ENCODE results near the gene NXF1.

NXF1 gene

GRCh38 chr11:62777389-62777788 is 27.9 kb downstream of the NXF1 start:
- peaks cover 3% of the 10 kb centered on the region for H3K4me1 ChIP-seq (ENCODE audit: insufficient read depth, low read length, severe bottlenecking)
- no peak overlapping the region for H3K27ac ChIP-seq (ENCODE audit: low read depth, low read length, poor library complexity, severe bottlenecking)
- no peak overlapping the region for H3K4me2 ChIP-seq (ENCODE audit: low read length)
- no peaks in the 10 kb centered on the region for H3K9me2 ChIP-seq (ENCODE audit: low read depth, low read length)
- no peaks in the 10 kb centered on the region for H3K9me3 ChIP-seq (ENCODE audit: low read length)
- H3K4me3 ChIP-seq (ENCODE audit: low read depth, low read length, poor library complexity, severe bottlenecking), result no peak overlapping the region
- H2AFZ ChIP-seq (ENCODE audit: low read length), result no peak overlapping the region
- no peaks in the 10 kb centered on the region for H4K20me1 ChIP-seq (ENCODE audit: insufficient read depth, low read length)
- peaks cover 22% of the 10 kb centered on the region; the same call in 1 of the 2 replicates for H3K36me3 ChIP-seq (ENCODE audit: insufficient read depth, low read length)
- H3F3A ChIP-seq (ENCODE audit: insufficient read depth, low read length), result no peaks in the 10 kb centered on the region
- no peaks in the 10 kb centered on the region for H3K27me3 ChIP-seq (ENCODE audit: insufficient read depth, low read length)
- TF ChIP-seq, protein P1, sequence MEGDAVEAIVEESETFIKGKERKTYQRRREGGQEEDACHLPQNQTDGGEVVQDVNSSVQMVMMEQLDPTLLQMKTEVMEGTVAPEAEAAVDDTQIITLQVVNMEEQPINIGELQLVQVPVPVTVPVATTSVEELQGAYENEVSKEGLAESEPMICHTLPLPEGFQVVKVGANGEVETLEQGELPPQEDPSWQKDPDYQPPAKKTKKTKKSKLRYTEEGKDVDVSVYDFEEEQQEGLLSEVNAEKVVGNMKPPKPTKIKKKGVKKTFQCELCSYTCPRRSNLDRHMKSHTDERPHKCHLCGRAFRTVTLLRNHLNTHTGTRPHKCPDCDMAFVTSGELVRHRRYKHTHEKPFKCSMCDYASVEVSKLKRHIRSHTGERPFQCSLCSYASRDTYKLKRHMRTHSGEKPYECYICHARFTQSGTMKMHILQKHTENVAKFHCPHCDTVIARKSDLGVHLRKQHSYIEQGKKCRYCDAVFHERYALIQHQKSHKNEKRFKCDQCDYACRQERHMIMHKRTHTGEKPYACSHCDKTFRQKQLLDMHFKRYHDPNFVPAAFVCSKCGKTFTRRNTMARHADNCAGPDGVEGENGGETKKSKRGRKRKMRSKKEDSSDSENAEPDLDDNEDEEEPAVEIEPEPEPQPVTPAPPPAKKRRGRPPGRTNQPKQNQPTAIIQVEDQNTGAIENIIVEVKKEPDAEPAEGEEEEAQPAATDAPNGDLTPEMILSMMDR (IDR thresholded peaks at IDR 0.05; ENCODE audit: low read length), result no peak
- no peak for TF ChIP-seq EZH2 (IDR thresholded peaks at IDR 0.05; ENCODE audit: borderline replicate concordance, low read length)
- no peak overlapping the region for H3K9ac ChIP-seq (ENCODE audit: low read length)
- no peaks in the 10 kb centered on the region for H3K79me2 ChIP-seq (ENCODE audit: insufficient read depth, low read length)

DNA sequence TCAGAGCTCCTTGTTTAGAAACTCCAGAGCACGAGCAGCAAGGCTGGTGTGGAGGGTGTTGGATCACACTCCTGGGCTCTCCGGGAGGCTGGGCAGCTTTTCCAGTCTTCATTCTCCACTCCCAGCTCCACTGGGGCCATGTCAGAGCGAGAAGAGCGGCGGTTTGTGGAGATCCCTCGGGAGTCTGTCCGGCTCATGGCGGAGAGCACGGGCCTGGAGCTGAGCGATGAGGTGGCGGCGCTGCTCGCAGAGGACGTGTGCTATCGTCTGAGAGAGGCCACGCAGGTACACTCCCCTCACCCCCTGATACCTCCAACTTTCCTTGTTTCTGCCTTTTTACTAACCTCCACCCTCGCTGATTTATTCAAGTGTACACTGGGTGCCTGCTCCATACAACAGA is 29.6 kb downstream of the NXF1 start:
- Histone ChIP-seq H3K9me2 (ENCODE audit: low read depth, low read length) (no peaks in the 10 kb centered on the region), H3K4me2 (ENCODE audit: low read length) (no peak overlapping the region), H3F3A (ENCODE audit: insufficient read depth, low read length) (no peaks in the 10 kb centered on the region), H3K9ac (ENCODE audit: low read length) (no peak overlapping the region), H3K4me1 (ENCODE audit: insufficient read depth, low read length, severe bottlenecking) (peaks cover 16% of the 10 kb centered on the region), H3K27me3 (ENCODE audit: insufficient read depth, low read length) (no peaks in the 10 kb centered on the region), H3K36me3 (ENCODE audit: insufficient read depth, low read length) (peaks cover 14% of the 10 kb centered on the region; the same call in 1 of the 2 replicates), H3K9me3 (ENCODE audit: low read length) (no peaks in the 10 kb centered on the region), H3K4me3 (ENCODE audit: low read depth, low read length, poor library complexity, severe bottlenecking) (no peak overlapping the region), H4K20me1 (ENCODE audit: insufficient read depth, low read length) (no peaks in the 10 kb centered on the region), H3K27ac (ENCODE audit: low read depth, low read length, poor library complexity, severe bottlenecking) (no peak overlapping the region), H3K79me2 (ENCODE audit: insufficient read depth, low read length) (no peaks in the 10 kb centered on the region), H2AFZ (ENCODE audit: low read length) (no peak overlapping the region)
- no peak for TF ChIP-seq EZH2 (IDR thresholded peaks at IDR 0.05; ENCODE audit: borderline replicate concordance, low read length)
- TF ChIP-seq, protein P1 (IDR thresholded peaks at IDR 0.05; ENCODE audit: low read length), result no peak

GRCh38 chr11:62774407-62774806 is 30.8 kb downstream of the NXF1 start:
- Histone ChIP-seq H4K20me1 (ENCODE audit: insufficient read depth, low read length) (no peaks in the 10 kb centered on the region), H3K9ac (ENCODE audit: low read length) (no peak overlapping the region), H3F3A (ENCODE audit: insufficient read depth, low read length) (no peaks in the 10 kb centered on the region), H3K4me2 (ENCODE audit: low read length) (no peak overlapping the region), H3K9me3 (ENCODE audit: low read length) (no peaks in the 10 kb centered on the region), H2AFZ (ENCODE audit: low read length) (no peak overlapping the region), H3K9me2 (ENCODE audit: low read depth, low read length) (no peaks in the 10 kb centered on the region), H3K79me2 (ENCODE audit: insufficient read depth, low read length) (no peaks in the 10 kb centered on the region), H3K4me3 (ENCODE audit: low read depth, low read length, poor library complexity, severe bottlenecking) (no peak overlapping the region), H3K36me3 (ENCODE audit: insufficient read depth, low read length) (peaks cover 14% of the 10 kb centered on the region; the same call in 1 of the 2 replicates), H3K4me1 (ENCODE audit: insufficient read depth, low read length, severe bottlenecking) (peaks cover 25% of the 10 kb centered on the region), H3K27ac (ENCODE audit: low read depth, low read length, poor library complexity, severe bottlenecking) (no peak overlapping the region), H3K27me3 (ENCODE audit: insufficient read depth, low read length) (no peaks in the 10 kb centered on the region)
- TF ChIP-seq, protein P1 (IDR thresholded peaks at IDR 0.05; ENCODE audit: low read length), result no peak
- TF ChIP-seq EZH2 (IDR thresholded peaks at IDR 0.05; ENCODE audit: borderline replicate concordance, low read length), result no peak
